DND-41 (cell line): ENCODE measurements around the gene TMEM92.

Source experiments
- EZH2 ChIP-seq: IDR thresholded peaks from 3 replicates; pipeline ENCODE4 v1.6.1; 2012; ENCODE audit warnings: borderline replicate concordance, low read depth, mild to moderate bottlenecking, moderate library complexity, low read length, inconsistent platforms; ENCODE audit not compliant: severe bottlenecking
- TF ChIP-seq, protein P1 (sequence below): IDR thresholded peaks from 2 replicates; pipeline ENCODE4 v1.5.1; 2012; ENCODE audit warnings: borderline replicate concordance, low read length, moderate library complexity, mild to moderate bottlenecking; ENCODE audit not compliant: poor library complexity, severe bottlenecking; ENCODE audit errors: extremely low read depth

DNA sequence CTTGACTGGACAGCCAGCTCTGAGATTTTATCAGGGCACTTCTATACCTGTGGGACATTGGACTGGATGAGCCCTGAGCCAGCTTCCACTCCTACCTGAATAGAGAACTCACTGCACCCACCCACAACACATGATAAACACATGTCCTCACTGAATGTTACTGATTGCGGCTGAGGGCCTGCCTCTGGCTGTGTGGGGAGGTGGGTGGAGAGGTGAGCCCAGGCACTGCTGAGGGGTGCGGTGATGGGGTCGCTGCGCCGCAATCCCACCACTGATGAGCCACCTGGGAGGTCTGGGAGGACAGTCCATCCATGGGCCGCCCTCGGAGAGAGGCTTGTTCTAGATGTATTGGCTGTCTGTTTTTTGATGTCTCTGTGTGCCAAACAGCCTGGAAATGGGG is 5.4 kb downstream of the TMEM92 start:
- TF ChIP-seq, protein P1, sequence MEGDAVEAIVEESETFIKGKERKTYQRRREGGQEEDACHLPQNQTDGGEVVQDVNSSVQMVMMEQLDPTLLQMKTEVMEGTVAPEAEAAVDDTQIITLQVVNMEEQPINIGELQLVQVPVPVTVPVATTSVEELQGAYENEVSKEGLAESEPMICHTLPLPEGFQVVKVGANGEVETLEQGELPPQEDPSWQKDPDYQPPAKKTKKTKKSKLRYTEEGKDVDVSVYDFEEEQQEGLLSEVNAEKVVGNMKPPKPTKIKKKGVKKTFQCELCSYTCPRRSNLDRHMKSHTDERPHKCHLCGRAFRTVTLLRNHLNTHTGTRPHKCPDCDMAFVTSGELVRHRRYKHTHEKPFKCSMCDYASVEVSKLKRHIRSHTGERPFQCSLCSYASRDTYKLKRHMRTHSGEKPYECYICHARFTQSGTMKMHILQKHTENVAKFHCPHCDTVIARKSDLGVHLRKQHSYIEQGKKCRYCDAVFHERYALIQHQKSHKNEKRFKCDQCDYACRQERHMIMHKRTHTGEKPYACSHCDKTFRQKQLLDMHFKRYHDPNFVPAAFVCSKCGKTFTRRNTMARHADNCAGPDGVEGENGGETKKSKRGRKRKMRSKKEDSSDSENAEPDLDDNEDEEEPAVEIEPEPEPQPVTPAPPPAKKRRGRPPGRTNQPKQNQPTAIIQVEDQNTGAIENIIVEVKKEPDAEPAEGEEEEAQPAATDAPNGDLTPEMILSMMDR: no peak
- no peak for TF ChIP-seq EZH2
